Measurements from ENCODE around the gene CDCA3. TPM values are rescaled to one million over a fixed set of nuclear protein-coding genes. Genes with fewer than 3 reads are reported as not detected.

CDCA3 gene
- total RNA-seq = 0.57 and 0.68 TPM in 2 replicates

GRCh38 chr12:6851153-6851920 lies at the start of gene CDCA3:
Gene CDCA3 (minus strand): TSS chr12:6851286. CDS start chr12:6850952, 334 bp downstream.

GRCh38 chr12:6873094-6874014 lies 22.3 kb upstream of the CDCA3 start, which contains the start of gene SPSB2:
Gene SPSB2 (minus strand): TSS chr12:6873303. CDS start chr12:6872901, 402 bp downstream.

GRCh38 chr12:6867413-6868210 lies 16.5 kb upstream of the CDCA3 start, which contains the start of gene TPI1:
Gene TPI1 (plus strand): TSS chr12:6867531. CDS start chr12:6867567, 36 bp downstream.

DNA sequence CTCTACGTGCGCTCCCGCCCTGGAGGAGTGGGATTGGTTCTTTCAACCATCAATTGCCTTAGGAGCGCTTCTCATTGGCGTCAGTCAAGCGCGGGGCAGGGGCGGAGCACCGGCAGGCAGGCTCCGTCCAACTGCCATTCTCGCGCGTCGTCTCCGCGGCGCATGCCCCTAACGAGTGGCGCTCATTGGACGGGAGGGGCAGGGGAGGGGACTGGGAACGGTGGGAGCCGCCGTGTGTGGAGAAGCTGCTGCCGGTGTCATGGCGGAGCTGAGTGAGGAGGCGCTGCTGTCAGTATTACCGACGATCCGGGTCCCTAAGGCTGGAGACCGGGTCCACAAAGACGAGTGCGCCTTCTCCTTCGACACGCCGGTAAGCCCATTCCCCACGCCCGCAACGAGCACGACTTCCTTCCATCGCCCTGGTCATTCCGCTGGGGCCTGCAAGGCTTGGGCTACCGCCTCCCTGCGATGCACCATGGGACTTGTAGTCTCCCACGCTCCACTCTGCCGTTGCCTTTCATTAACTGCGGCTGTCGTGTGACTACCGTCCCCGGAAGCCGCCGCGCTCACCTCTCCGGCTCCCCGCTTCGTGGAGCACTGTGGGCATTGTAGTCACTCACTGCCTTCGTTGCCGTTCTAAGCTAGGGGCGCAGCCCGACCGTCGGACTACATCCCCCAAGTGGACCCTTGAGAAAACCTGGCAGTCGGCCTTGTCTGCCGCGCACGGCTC lies 1.0 kb upstream of the CDCA3 start, which contains the start of gene USP5:
Gene USP5, plus strand, starts transcription at position 230 of the 730 bp plus-strand sequence. Its CDS starts 30 bp downstream, at position 260.

GRCh38 chr12:6840761-6841515 lies 10.1 kb downstream of the CDCA3 start, which contains the start of gene GNB3:
Gene GNB3 (plus strand): TSS chr12:6840925. CDS start chr12:6841288, 363 bp downstream.

DNA sequence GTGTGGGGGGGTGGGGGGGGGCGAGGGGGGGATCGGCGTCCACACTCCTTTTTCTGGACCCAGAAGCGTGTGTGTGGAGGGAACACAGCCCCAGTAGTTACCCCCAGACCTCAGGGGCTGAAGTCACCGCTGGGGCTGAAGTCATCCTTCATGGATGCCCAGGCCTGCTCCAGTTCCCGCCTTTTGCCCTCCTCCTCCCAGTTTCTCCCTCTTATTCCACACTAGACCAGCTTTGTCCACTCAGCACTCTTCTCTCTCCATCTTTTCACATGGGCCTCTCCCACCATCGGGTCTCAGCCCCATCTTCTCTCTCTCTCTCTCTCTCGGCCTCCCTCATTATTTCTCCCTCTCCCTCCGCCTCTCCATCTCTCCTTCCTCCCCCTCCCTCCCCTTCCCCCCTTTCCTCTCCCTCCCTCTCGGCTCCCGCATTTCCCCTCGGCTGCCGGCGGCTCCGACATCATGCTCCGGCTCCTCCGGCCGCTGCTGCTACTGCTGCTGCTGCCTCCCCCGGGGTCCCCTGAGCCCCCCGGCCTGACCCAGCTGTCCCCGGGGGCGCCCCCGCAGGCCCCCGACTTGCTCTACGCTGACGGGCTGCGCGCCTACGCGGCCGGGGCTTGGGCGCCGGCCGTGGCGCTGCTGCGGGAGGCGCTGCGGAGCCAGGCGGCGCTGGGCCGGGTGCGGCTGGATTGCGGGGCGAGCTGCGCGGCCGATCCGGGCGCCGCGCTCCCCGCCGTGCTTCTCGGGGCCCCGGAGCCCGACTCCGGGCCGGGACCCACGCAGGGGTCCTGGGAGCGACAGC lies 22.9 kb downstream of the CDCA3 start, which contains the start of gene P3H3:
Gene P3H3, plus strand, starts transcription at position 426 of the 799 bp plus-strand sequence. Its CDS starts 34 bp downstream, at position 460.

DNA sequence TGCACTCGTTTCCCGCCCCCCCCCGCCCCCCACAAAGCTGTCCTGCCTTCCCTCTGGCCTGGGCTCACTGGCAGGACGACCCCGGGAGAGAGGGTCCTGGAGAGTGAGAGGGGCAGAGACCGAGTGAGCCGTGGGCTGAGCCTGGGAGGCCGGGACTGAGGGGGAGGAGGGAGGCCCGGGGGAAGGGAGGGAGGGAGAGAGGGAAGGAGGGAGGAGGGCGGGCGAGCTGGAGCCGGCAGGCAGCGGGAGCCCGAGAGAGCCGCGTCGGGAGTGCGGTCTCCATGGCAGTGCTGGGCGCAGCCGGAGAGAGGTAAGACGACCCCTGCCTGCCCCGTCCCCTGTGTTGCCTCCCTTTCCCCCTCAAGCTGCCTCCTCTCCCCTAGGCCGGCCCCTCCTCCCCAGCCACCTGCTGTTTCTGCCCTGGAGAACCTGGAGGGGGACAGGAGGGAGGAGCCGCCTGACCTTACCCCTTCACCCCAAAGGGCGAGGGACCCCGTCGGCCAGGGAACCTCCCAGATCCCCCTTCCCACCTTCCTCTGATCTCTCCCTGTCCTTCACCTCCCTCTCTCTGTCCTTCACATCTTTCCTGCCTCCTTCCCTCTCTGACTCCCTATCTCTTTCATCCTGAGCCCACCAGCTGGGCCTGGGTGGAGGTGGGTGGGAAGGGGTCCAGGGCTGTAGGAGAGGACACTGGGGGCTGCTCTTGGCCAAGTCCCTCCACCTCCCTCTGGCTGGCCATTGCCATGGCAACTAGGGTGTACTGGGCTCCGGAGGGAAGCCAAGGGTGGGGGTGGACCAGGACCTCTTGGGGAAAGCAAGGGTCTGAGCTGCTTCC lies 29.3 kb downstream of the CDCA3 start, which contains the start of gene GPR162:
Gene GPR162, plus strand, starts transcription at position 231 of the 835 bp plus-strand sequence. CDS start 2,078 bp downstream, outside the sequence.

Other genes starting within 250 kb of the CDCA3 start
- 132 and 213 TPM in 2 replicates for gene CHD4, start 243.9 kb downstream of the CDCA3 start, total RNA-seq
- 2.7 and 5.1 TPM in 2 replicates for gene LPAR5, start 215.3 kb downstream of the CDCA3 start, total RNA-seq
- 0.34 and 0.50 TPM in 2 replicates for gene ACRBP, start 203.9 kb downstream of the CDCA3 start, total RNA-seq
- gene ING4, start 188.2 kb downstream of the CDCA3 start, total RNA-seq = 11.6 and 24.5 TPM in 2 replicates
- gene ZNF384, start 161.9 kb downstream of the CDCA3 start, total RNA-seq = 7.2 and 17.5 TPM in 2 replicates
- not detected in 2 replicates for gene PIANP, start 150.5 kb downstream of the CDCA3 start, total RNA-seq
- 75.9 and 84.0 TPM in 2 replicates for gene COPS7A, start 127.2 kb downstream of the CDCA3 start, total RNA-seq
- 150 and 159 TPM in 2 replicates for gene MLF2, start 98.1 kb downstream of the CDCA3 start, total RNA-seq
- 16.7 and 50.8 TPM in 2 replicates for gene PTMS, start 84.9 kb downstream of the CDCA3 start, total RNA-seq
- gene LAG3, start 78.8 kb downstream of the CDCA3 start, total RNA-seq = 0.07 TPM in 1 of 2 replicates, not detected in the other
- gene CD4, start 61.8 kb downstream of the CDCA3 start, total RNA-seq = 0.21 TPM in 1 of 2 replicates, not detected in the other
- under 0.01 TPM in 1 of 2 replicates, not detected in the other for gene GPR162, start 29.5 kb downstream of the CDCA3 start, total RNA-seq
- gene P3H3, start 22.9 kb downstream of the CDCA3 start, total RNA-seq = 18.8 and 20.6 TPM in 2 replicates
- 0.34 and 0.78 TPM in 2 replicates for gene GNB3, start 10.4 kb downstream of the CDCA3 start, total RNA-seq
- 44.8 and 68.4 TPM in 2 replicates for gene USP5, start 864 bp upstream of the CDCA3 start, total RNA-seq
- 571 and 622 TPM in 2 replicates for gene TPI1, start 16.2 kb upstream of the CDCA3 start, total RNA-seq
- 5.6 and 15.0 TPM in 2 replicates for gene SPSB2, start 22.0 kb upstream of the CDCA3 start, total RNA-seq
- 8.2 and 9.8 TPM in 2 replicates for gene LRRC23, start 53.5 kb upstream of the CDCA3 start, total RNA-seq
- gene ENO2, start 63.3 kb upstream of the CDCA3 start, total RNA-seq = 3.1 and 14.0 TPM in 2 replicates
- 5.1 and 27.6 TPM in 2 replicates for gene ATN1, start 76.7 kb upstream of the CDCA3 start, total RNA-seq
- not detected in 2 replicates for gene RNU7-1, start 92.5 kb upstream of the CDCA3 start, total RNA-seq
- 52.6 and 80.0 TPM in 2 replicates for gene C12orf57, start 92.7 kb upstream of the CDCA3 start, total RNA-seq
- gene PTPN6, start 100.1 kb upstream of the CDCA3 start, total RNA-seq = 12.3 and 17.4 TPM in 2 replicates
- gene PHB2, start 119.4 kb upstream of the CDCA3 start, total RNA-seq = 63.6 and 112 TPM in 2 replicates
- gene EMG1, start 119.6 kb upstream of the CDCA3 start, total RNA-seq = 42.0 and 88.2 TPM in 2 replicates
- gene LPCAT3, start 167.2 kb upstream of the CDCA3 start, total RNA-seq = 10.6 and 21.0 TPM in 2 replicates
- gene C1S, start 209.4 kb upstream of the CDCA3 start, total RNA-seq = 3.1 and 66.9 TPM in 2 replicates
- 2.1 and 50.6 TPM in 2 replicates for gene C1R, start 241.2 kb upstream of the CDCA3 start, total RNA-seq